HG03196 (cell line): ENCODE measurements around the gene FOXK2.
A peak's percentile ranks its signal among the peaks of the same experiment; 100 is the strongest.

Experiments used
- ATAC-seq: cut with Tn5 transposase; IDR thresholded peaks from one replicate; pipeline ENCODE4 v1.9.1; 2021; ENCODE audit not compliant: unreplicated experiment

FOXK2 gene

GRCh38 chr17:82518826-82519810 lies at the start of gene FOXK2:
Gene FOXK2, plus strand, starts transcription at chr17:82519732. Its CDS starts 157 bp downstream, at chr17:82519889.
- ATAC-seq, result peak; percentile 88

- no peak for ATAC-seq
Observed at GRCh38 chr17:82470065-82470464, 49.5 kb upstream of the FOXK2 start.

GRCh38 chr17:82474223-82475010 lies 45.1 kb upstream of the FOXK2 start:
- ATAC-seq, result no peak

- no peak for ATAC-seq
Observed at GRCh38 chr17:82475458-82475857, 44.1 kb upstream of the FOXK2 start.

GRCh38 chr17:82477934-82478333 lies 41.6 kb upstream of the FOXK2 start:
- no peak for ATAC-seq

GRCh38 chr17:82479602-82480001 lies 39.9 kb upstream of the FOXK2 start:
- ATAC-seq, result no peak

- no peak for ATAC-seq
Observed at GRCh38 chr17:82480318-82480717, 39.2 kb upstream of the FOXK2 start.

GRCh38 chr17:82483204-82483660 lies 36.3 kb upstream of the FOXK2 start:
- no peak for ATAC-seq

GRCh38 chr17:82483836-82484235 lies 35.7 kb upstream of the FOXK2 start:
- ATAC-seq, result no peak

- no peak for ATAC-seq
Observed at GRCh38 chr17:82486231-82487094, 33.1 kb upstream of the FOXK2 start.

- no peak for ATAC-seq
Observed at GRCh38 chr17:82487910-82488309, 31.6 kb upstream of the FOXK2 start.

- no peak for ATAC-seq
Observed at GRCh38 chr17:82489117-82489516, 30.4 kb upstream of the FOXK2 start.

GRCh38 chr17:82489851-82490511 lies 29.6 kb upstream of the FOXK2 start:
- ATAC-seq, result no peak

GRCh38 chr17:82490512-82491195 lies 28.9 kb upstream of the FOXK2 start:
- no peak for ATAC-seq

GRCh38 chr17:82491196-82491530 lies 28.4 kb upstream of the FOXK2 start:
- ATAC-seq, result no peak

GRCh38 chr17:82491533-82491932 lies 28.0 kb upstream of the FOXK2 start:
- no peak for ATAC-seq

GRCh38 chr17:82492643-82493225 lies 26.8 kb upstream of the FOXK2 start:
- ATAC-seq, result no peak

- ATAC-seq, result no peak
Observed at GRCh38 chr17:82493226-82493781, 26.2 kb upstream of the FOXK2 start.
